Measurements from ENCODE around the gene PERM1. TPM values are rescaled to one million over a fixed set of nuclear protein-coding genes. Genes with fewer than 3 reads are reported as not detected.

Gene PERM1
- total and polyA plus RNA-seq, 9 of the 15 experiments (the other 6 are each of a cell fraction or from before 2014, with no cell fraction given), result not detected

- TF ChIP-seq MGA (IDR thresholded peaks at IDR 0.05) (no peak), CTCF (IDR thresholded peaks at IDR 0.05 in 2 of 3, conservative IDR thresholded peaks at IDR 0.05 in 1 of 3; ENCODE audit: insufficient read depth in 2 of 3, low read depth in 1 of 3, low read length in 3 of 3) (0 out of 6 replicates have a peak, but pooled peaks of 1 of the 3 experiments have one; percentile 1), THRB (CRISPR knock-in tag; conservative IDR thresholded peaks at IDR 0.05) (no peak), ELF2 (CRISPR knock-in tag; IDR thresholded peaks at IDR 0.05) (no peak), PRDM10 (IDR thresholded peaks at IDR 0.05; ENCODE audit: partially characterized antibody) (no peak), ZNF408 (CRISPR knock-in tag; IDR thresholded peaks at IDR 0.05; ENCODE audit: low read depth) (no peak)
These were observed 56.1 kb downstream of the PERM1 start (continued) for GRCh38 chr1:925561-926421.

Data from K562 (cell line).